Breast epithelium (tissue), 4 donors: ENCODE measurements around the gene GPHN. TPM values are rescaled to one million over a fixed set of nuclear protein-coding genes. Genes with fewer than 3 reads are reported as not detected.
"Not testable (repeated sequence)": the region's sequence is repeated elsewhere in the genome, so short reads cannot be mapped to it uniquely, and the experiment has no call there.

ENCODE experiments used
- DNase-seq, 2 donors: peaks; one replicate each; pipeline ENCODE4 v3.0.0-alpha.2; 2019; ENCODE audit warnings: low spot score in 2 of 2
- H3K27ac ChIP-seq, 2 donors: fragments of 200-600 bp; sonication (generic) in 1 of 2; one replicate each; pipeline ENCODE4 v1.5.1; 2016 to 2019; ENCODE audit warnings: mild to moderate bottlenecking in 1 of 2
- H3K27me3 ChIP-seq, 2 donors: fragments of 200-600 bp; sonication (generic) in 1 of 2; one replicate each; pipeline versions ENCODE4 v1.5.1 to v1.6.0; 2017 to 2019; ENCODE audit warnings: control low read depth in 1 of 2, mild to moderate bottlenecking in 1 of 2
- H3K36me3 ChIP-seq: fragments of 200-600 bp; one replicate; pipeline ENCODE4 v1.5.1; 2019
- H3K4me1 ChIP-seq, 2 donors: fragments of 200-600 bp; sonication (generic); one replicate each; pipeline ENCODE4 v1.5.1; 2016 to 2019; ENCODE audit warnings: control low read depth in 1 of 2
- H3K4me3 ChIP-seq, 3 donors: fragments of 200-600 bp; sonication (generic); 1 replicate in 2 of 3; 2 replicates in 1 of 3; pipeline ENCODE4 v1.5.1; 2016 to 2019; ENCODE audit warnings: mild to moderate bottlenecking in 3 of 3, moderate library complexity in 2 of 3
- H3K9me3 ChIP-seq, 2 donors: fragments of 200-600 bp; sonication (generic) in 1 of 2; one replicate each; pipeline ENCODE4 v1.5.1; 2016 to 2019; ENCODE audit warnings: control low read depth in 1 of 2
- POLR2A ChIP-seq: fragments of 450-650 bp; IDR thresholded peaks from one replicate; pipeline ENCODE4 v1.6.1; 2016; ENCODE audit warnings: antibody characterized with exemption, mild to moderate bottlenecking, moderate library complexity
- POLR2AphosphoS5 ChIP-seq, 3 donors: sonication (generic); formaldehyde crosslinking; IDR thresholded peaks; one replicate each; pipeline ENCODE4 v1.6.1; 2017; ENCODE audit warnings: antibody characterized with exemption in 3 of 3
- intact Hi-C: fragments of 100-400 bp; cut with DNase I; formaldehyde crosslinking; loops from one replicate; pipeline ENCODE4 v1.15.1; 2023; ENCODE audit warnings: low total_unique reads
- total RNA-seq, 3 donors: library from RNA; depleted of rRNA; stranded (reverse); fragments of >200 nt; gene quantifications; one replicate each; pipeline ENCODE4 v1.1.0, GENCODE V29; 2016
- TF ChIP-seq, protein P1 (sequence below), 3 donors: fragments of 450-650 bp; IDR thresholded peaks; one replicate each; pipeline ENCODE4 v1.5.1; 2016 to 2017; ENCODE audit warnings: antibody characterized with exemption in 3 of 3, mild to moderate bottlenecking in 3 of 3, moderate library complexity in 3 of 3

Gene GPHN
- total RNA-seq, 3 donors from 2014 or later = 20.9 to 39.0 (median 24.9) TPM

DNA sequence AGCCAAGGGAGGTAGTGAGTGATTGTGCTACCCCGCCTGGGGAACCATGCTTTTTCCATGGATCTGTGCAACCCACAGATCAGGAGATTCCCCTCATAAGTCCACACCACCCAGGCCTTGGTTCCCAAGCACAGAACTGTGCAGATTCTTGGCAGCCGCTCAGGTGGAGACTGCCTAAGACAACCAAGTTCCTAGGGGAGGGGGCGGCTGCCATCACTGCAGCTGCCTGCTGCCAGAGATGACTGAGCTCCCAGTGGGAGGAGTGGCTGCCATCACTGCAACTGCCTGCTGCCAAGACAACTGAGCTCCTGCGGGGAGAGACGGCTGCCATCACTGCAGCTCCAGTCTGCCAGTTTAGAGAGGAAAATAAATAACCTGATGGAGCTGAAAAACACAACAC lies 542.9 kb downstream of the GPHN start:
- Histone ChIP-seq H3K27me3 (no peaks in the 10 kb centered on the region), H3K4me3 (no peak overlapping the region), H3K4me1 (no peaks in the 10 kb centered on the region), H3K9me3 (peaks cover 0 to 7% of the 10 kb centered on the region in 2 donors), H3K36me3 (no peaks in the 10 kb centered on the region), H3K27ac (no peak overlapping the region)
- TF ChIP-seq POLR2A (no peak), POLR2AphosphoS5 (IDR thresholded peaks at IDR 0.05) (no peak)
- TF ChIP-seq, protein P1, sequence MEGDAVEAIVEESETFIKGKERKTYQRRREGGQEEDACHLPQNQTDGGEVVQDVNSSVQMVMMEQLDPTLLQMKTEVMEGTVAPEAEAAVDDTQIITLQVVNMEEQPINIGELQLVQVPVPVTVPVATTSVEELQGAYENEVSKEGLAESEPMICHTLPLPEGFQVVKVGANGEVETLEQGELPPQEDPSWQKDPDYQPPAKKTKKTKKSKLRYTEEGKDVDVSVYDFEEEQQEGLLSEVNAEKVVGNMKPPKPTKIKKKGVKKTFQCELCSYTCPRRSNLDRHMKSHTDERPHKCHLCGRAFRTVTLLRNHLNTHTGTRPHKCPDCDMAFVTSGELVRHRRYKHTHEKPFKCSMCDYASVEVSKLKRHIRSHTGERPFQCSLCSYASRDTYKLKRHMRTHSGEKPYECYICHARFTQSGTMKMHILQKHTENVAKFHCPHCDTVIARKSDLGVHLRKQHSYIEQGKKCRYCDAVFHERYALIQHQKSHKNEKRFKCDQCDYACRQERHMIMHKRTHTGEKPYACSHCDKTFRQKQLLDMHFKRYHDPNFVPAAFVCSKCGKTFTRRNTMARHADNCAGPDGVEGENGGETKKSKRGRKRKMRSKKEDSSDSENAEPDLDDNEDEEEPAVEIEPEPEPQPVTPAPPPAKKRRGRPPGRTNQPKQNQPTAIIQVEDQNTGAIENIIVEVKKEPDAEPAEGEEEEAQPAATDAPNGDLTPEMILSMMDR (IDR thresholded peaks at IDR 0.05) = no peak
- no peak for DNase-seq
- intact Hi-C loops = no loop called here

DNA sequence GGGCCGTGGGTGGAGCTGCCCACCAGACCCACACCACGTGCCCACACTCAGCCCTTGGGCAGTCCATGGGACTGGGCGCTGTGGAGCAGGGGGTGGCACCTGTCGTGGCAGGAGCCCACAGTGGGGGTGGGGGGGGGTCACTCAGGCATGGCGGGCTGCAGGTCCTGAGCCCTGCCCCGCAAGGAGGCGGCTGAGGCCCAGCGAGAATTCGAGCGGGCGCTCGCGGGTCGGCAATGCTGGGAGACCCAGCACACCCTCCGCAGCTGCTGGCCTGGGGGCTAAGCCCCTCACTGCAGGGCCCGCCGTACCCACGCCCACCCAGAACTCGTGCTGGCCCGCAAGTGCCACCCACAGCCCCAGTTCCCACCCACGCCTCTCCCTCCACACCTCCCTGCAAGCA lies 548.7 kb downstream of the GPHN start:
- Histone ChIP-seq H3K36me3 (no peaks in the 10 kb centered on the region), H3K27ac (no peak overlapping the region), H3K4me3 (no peak overlapping the region), H3K4me1 (no peaks in the 10 kb centered on the region), H3K9me3 (peaks cover 0 to 7% of the 10 kb centered on the region in 2 donors), H3K27me3 (no peaks in the 10 kb centered on the region)
- TF ChIP-seq, protein P1 (IDR thresholded peaks at IDR 0.05) = no peak
- TF ChIP-seq POLR2AphosphoS5 (IDR thresholded peaks at IDR 0.05) (no peak), POLR2A (no peak)
- intact Hi-C loops = no loop called here
- no peak for DNase-seq

- Histone ChIP-seq H3K36me3 (no peaks in the 10 kb centered on the region), H3K4me3 (no peak overlapping the region), H3K4me1 (no peaks in the 10 kb centered on the region), H3K9me3 (peaks cover 0 to 7% of the 10 kb centered on the region in 2 donors), H3K27me3 (no peaks in the 10 kb centered on the region), H3K27ac (no peak overlapping the region)
- TF ChIP-seq POLR2A (no peak), POLR2AphosphoS5 (IDR thresholded peaks at IDR 0.05) (no peak)
- TF ChIP-seq, protein P1 (IDR thresholded peaks at IDR 0.05) = no peak
- intact Hi-C loops = no loop called here
- no peak for DNase-seq
These were observed 551.6 kb downstream of the GPHN start for GRCh38 chr14:67059596-67059995.

GRCh38 chr14:67060546-67060945 lies 552.6 kb downstream of the GPHN start:
- Histone ChIP-seq H3K4me1 (no peaks in the 10 kb centered on the region), H3K27me3 (no peaks in the 10 kb centered on the region)
- intact Hi-C loops = no loop called here

DNA sequence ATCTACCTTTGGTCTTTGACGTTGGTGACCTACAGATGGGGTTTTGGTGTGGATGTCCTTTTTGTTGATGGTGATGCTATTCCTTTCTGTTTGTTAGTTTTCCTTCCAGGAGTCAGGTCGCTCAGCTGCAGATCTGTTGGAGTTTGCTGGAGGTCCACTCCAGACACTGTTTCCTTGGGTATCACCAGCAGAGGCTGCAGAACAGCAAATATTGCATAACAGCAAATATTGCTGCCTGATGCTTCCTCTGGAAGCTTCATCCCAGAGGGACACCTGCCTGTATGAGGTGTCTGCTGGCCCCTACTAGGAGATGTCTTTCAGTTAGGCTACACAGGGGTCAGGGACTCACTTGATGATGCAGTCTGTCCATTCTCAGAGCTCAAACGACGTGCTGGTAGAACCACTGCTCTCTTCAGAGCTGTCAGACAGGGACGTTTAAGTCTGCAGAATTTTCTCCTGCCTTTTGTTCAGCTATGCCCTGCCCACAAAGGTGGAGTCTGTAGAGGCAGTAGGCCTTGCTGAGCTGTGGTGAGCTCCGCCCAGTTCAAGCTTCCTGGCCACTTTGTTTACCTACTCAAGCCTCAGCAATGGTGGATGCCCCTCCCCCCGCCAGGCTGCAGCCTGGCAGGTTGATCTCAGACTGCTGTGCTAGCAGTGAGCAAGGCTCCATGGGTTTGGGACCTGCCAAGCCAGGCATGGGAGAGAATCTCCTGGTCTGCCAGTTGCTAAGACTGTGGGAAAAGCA lies 559.3 kb downstream of the GPHN start:
- H3K4me3 ChIP-seq, DNase-seq, H3K36me3 ChIP-seq, H3K27me3 ChIP-seq, H3K9me3 ChIP-seq, H3K27ac ChIP-seq, intact Hi-C loops, H3K4me1 ChIP-seq: not testable (repeated sequence)

More at GRCh38 chr14:67060546-67060945, 552.6 kb downstream of the GPHN start:
- H3K36me3 ChIP-seq = no peaks in the 10 kb centered on the region
- H3K27ac ChIP-seq = no peak overlapping the region
- TF ChIP-seq POLR2A (no peak), POLR2AphosphoS5 (IDR thresholded peaks at IDR 0.05) (no peak)
- TF ChIP-seq, protein P1 (IDR thresholded peaks at IDR 0.05) = no peak
- H3K4me3 ChIP-seq = no peak overlapping the region
- DNase-seq = no peak
- H3K9me3 ChIP-seq = peaks cover 0 to 4% of the 10 kb centered on the region in 2 donors
